SK-N-MC (cell line): ENCODE data around the gene DCAF11.

Experiments used
- DNase-seq: peaks from one replicate; pipeline ENCODE4 v3.0.0-alpha.2; 2011; ENCODE audit warnings: low read depth, low spot score
- H3K27ac ChIP-seq: fragments of 200-600 bp; sonication (generic); 2 replicates; pipeline ENCODE4 v1.5.1; 2016; ENCODE audit warnings: mixed run types
- H3K36me3 ChIP-seq: fragments of 200-600 bp; sonication (generic); 2 replicates; pipeline ENCODE4 v1.6.1; 2017; ENCODE audit warnings: antibody characterized with exemption, low read length, mixed read lengths; ENCODE audit not compliant: insufficient read depth
- H3K4me3 ChIP-seq: fragments of 200-600 bp; sonication (generic); 2 replicates; pipeline ENCODE4 v1.5.1; 2016
- H3K9ac ChIP-seq: fragments of 200-600 bp; sonication (generic); 2 replicates; pipeline ENCODE4 v1.8.0; 2017; ENCODE audit warnings: mixed run types, mixed read lengths; ENCODE audit not compliant: insufficient read length
- H3K9me3 ChIP-seq: fragments of 200-600 bp; sonication (generic); 2 replicates; pipeline ENCODE4 v1.6.1; 2017; ENCODE audit warnings: low read depth, mild to moderate bottlenecking, antibody characterized with exemption, low read length, moderate library complexity, mixed read lengths
- EZH2 ChIP-seq: fragments of 200-600 bp; sonication (generic); IDR thresholded peaks from one replicate; pipeline ENCODE4 v1.6.1; 2017; ENCODE audit warnings: antibody characterized with exemption
- FOXP2 ChIP-seq: optimal IDR thresholded peaks from 2 replicates; pipeline ENCODE3; 2011; ENCODE audit warnings: mild to moderate bottlenecking, moderate library complexity; ENCODE audit not compliant: insufficient read depth; ENCODE audit errors: extremely low read length, control extremely low read depth
- POLR2AphosphoS5 ChIP-seq: IDR thresholded peaks from 2 replicates; pipeline ENCODE4 v1.6.1; 2012; ENCODE audit warnings: mild to moderate bottlenecking, low read depth, low read length, borderline replicate concordance

The DCAF11 gene

GRCh38 chr14:24171422-24172260 lies 57.1 kb downstream of the DCAF11 start, which contains the start of gene REC8:
Gene REC8 (plus strand): TSS chr14:24172080. CDS start chr14:24172553, 473 bp downstream.
- H3K4me3 ChIP-seq, result no peak within 1 kb of the TSS
- H3K27ac ChIP-seq, result no peak within 1 kb of the TSS
- no peak for TF ChIP-seq EZH2
- TF ChIP-seq FOXP2, result no peak
- no peak for TF ChIP-seq POLR2AphosphoS5
- DNase-seq, result no peak
- no peaks in the 10 kb centered on the region for H3K36me3 ChIP-seq
- H3K9me3 ChIP-seq, result no peaks in the 10 kb centered on the region
- no peak within 1 kb of the TSS for H3K9ac ChIP-seq

GRCh38 chr14:24172261-24172860 lies 57.8 kb downstream of the DCAF11 start:
- Histone ChIP-seq H3K4me3 (no peak overlapping the region), H3K9me3 (no peaks in the 10 kb centered on the region), H3K27ac (no peak overlapping the region), H3K9ac (no peak overlapping the region), H3K36me3 (no peaks in the 10 kb centered on the region)
- TF ChIP-seq FOXP2 (no peak), POLR2AphosphoS5 (no peak), EZH2 (no peak)
- no peak for DNase-seq

- TF ChIP-seq POLR2AphosphoS5 (no peak), FOXP2 (no peak), EZH2 (no peak)
- Histone ChIP-seq H3K9ac (no peak overlapping the region), H3K27ac (no peak overlapping the region), H3K9me3 (no peaks in the 10 kb centered on the region), H3K4me3 (no peak overlapping the region), H3K36me3 (no peaks in the 10 kb centered on the region)
- no peak for DNase-seq
These were observed 58.3 kb downstream of the DCAF11 start for GRCh38 chr14:24172871-24173281.
